ENCODE results near the gene STX7. TPM values are rescaled to one million over a fixed set of nuclear protein-coding genes. Genes with fewer than 3 reads are reported as not detected.

The STX7 gene
- total RNA-seq, 1 donor from 2014 or later: 27.8 TPM

GRCh38 chr6:132475925-132476324 lies 37.0 kb downstream of the STX7 start:
- Mint-ChIP-seq H3K4me1 (no peaks in the 10 kb centered on the region), H3K36me3 (peaks cover under 1% of the 10 kb centered on the region), H3K27me3 (ENCODE audit: insufficient read depth, low read depth) (no peaks in the 10 kb centered on the region), H3K9me3 (no peaks in the 10 kb centered on the region), H3K4me3 (no peak overlapping the region), H3K27ac (no peak overlapping the region)
- H2AFZ ChIP-seq (replicated peaks): no peak overlapping the region
- TF ChIP-seq CTCF (IDR thresholded peaks at IDR 0.05) (no peak), EZH2phosphoT487 (IDR thresholded peaks at IDR 0.05) (no peak)
- no peaks in the 10 kb centered on the region for H4K20me1 ChIP-seq (ENCODE audit: low read depth)
- peaks cover 4% of the 10 kb centered on the region for H3K79me2 ChIP-seq (ENCODE audit: low read depth)
- H3K4me3 ChIP-seq: no peak overlapping the region
- H3K9ac ChIP-seq: no peak overlapping the region
- no peaks in the 10 kb centered on the region for H3F3A ChIP-seq (ENCODE audit: low read depth)
- no peaks in the 10 kb centered on the region for H3K36me3 ChIP-seq
- no peaks in the 10 kb centered on the region for H3K4me1 ChIP-seq
- H3K27ac ChIP-seq: no peak overlapping the region
- no peaks in the 10 kb centered on the region for H3K27me3 ChIP-seq
- no peak for DNase-seq (ENCODE audit: low spot score)
- H3K4me2 ChIP-seq: no peak overlapping the region
- no peaks in the 10 kb centered on the region for H3K9me3 ChIP-seq (ENCODE audit: low read depth)

- Histone ChIP-seq H3K4me1 (no peaks in the 10 kb centered on the region), H3K4me3 (no peak overlapping the region), H3F3A (ENCODE audit: low read depth) (no peaks in the 10 kb centered on the region), H3K4me2 (no peak overlapping the region), H3K9me3 (ENCODE audit: low read depth) (no peaks in the 10 kb centered on the region), H3K79me2 (ENCODE audit: low read depth) (peaks cover 2% of the 10 kb centered on the region), H3K27me3 (no peaks in the 10 kb centered on the region), H3K9ac (no peak overlapping the region), H2AFZ (replicated peaks) (no peak overlapping the region), H4K20me1 (ENCODE audit: low read depth) (no peaks in the 10 kb centered on the region), H3K27ac (no peak overlapping the region), H3K36me3 (no peaks in the 10 kb centered on the region)
- Mint-ChIP-seq H3K4me1 (no peaks in the 10 kb centered on the region), H3K36me3 (peaks cover 7% of the 10 kb centered on the region), H3K27me3 (ENCODE audit: insufficient read depth, low read depth) (no peaks in the 10 kb centered on the region), H3K27ac (no peak overlapping the region), H3K4me3 (no peak overlapping the region), H3K9me3 (no peaks in the 10 kb centered on the region)
- no peak for TF ChIP-seq EZH2phosphoT487 (IDR thresholded peaks at IDR 0.05)
- no peak for TF ChIP-seq EZH2 (IDR thresholded peaks at IDR 0.05)
- TF ChIP-seq CTCF (IDR thresholded peaks at IDR 0.05): no peak
- DNase-seq (ENCODE audit: low spot score): no peak
Observed at GRCh38 chr6:132471787-132472186, 41.1 kb downstream of the STX7 start.

GRCh38 chr6:132466952-132467351 lies 46.0 kb downstream of the STX7 start:
- H3K4me2 ChIP-seq: no peak overlapping the region

More at GRCh38 chr6:132466952-132467351, 46.0 kb downstream of the STX7 start:
- no peak overlapping the region for H3K27ac ChIP-seq
- no peaks in the 10 kb centered on the region for H3K79me2 ChIP-seq (ENCODE audit: low read depth)
- Mint-ChIP-seq H3K27me3 (ENCODE audit: insufficient read depth, low read depth) (no peaks in the 10 kb centered on the region), H3K9me3 (no peaks in the 10 kb centered on the region), H3K36me3 (peaks cover 11% of the 10 kb centered on the region), H3K27ac (no peak overlapping the region), H3K4me3 (no peak overlapping the region), H3K4me1 (no peaks in the 10 kb centered on the region)
- no peaks in the 10 kb centered on the region for H3F3A ChIP-seq (ENCODE audit: low read depth)
- peaks cover 3% of the 10 kb centered on the region for H3K36me3 ChIP-seq
- no peak for DNase-seq (ENCODE audit: low spot score)
- no peaks in the 10 kb centered on the region for H4K20me1 ChIP-seq (ENCODE audit: low read depth)
- no peaks in the 10 kb centered on the region for H3K4me1 ChIP-seq
- no peak overlapping the region for H3K9ac ChIP-seq
- H3K9me3 ChIP-seq (ENCODE audit: low read depth): no peaks in the 10 kb centered on the region
- no peaks in the 10 kb centered on the region for H3K27me3 ChIP-seq
- H3K4me3 ChIP-seq: no peak overlapping the region
- no peak overlapping the region for H2AFZ ChIP-seq (replicated peaks)
- TF ChIP-seq CTCF (IDR thresholded peaks at IDR 0.05) (no peak), EZH2 (IDR thresholded peaks at IDR 0.05) (no peak), EZH2phosphoT487 (IDR thresholded peaks at IDR 0.05) (no peak)

Data from neural progenitor cell (in vitro differentiated cells).